Transverse colon (tissue), 4 donors: ENCODE results near the gene SPOCK2. TPM values are rescaled to one million over a fixed set of nuclear protein-coding genes. Genes with fewer than 3 reads are reported as not detected.

Experiments
- DNase-seq: peaks from one replicate; pipeline ENCODE4 v3.0.0-alpha.2; 2019
- H3K27ac ChIP-seq, 4 donors: fragments of 200-600 bp; sonication (generic); 2 replicates each; pipeline ENCODE4 v1.5.1; 2016 to 2018; ENCODE audit warnings: inconsistent platforms in 4 of 4
- H3K27me3 ChIP-seq: fragments of 200-600 bp; sonication (generic); 2 replicates; pipeline ENCODE4 v1.5.1; 2017; ENCODE audit warnings: inconsistent platforms
- H3K36me3 ChIP-seq, 4 donors: fragments of 200-600 bp; sonication (generic); 2 replicates each; pipeline ENCODE4 v1.5.1; 2017 to 2019; ENCODE audit warnings: inconsistent platforms in 4 of 4
- H3K4me1 ChIP-seq, 4 donors: fragments of 200-600 bp; sonication (generic); 2 replicates each; pipeline ENCODE4 v1.5.1; 2017 to 2020; ENCODE audit warnings: inconsistent platforms in 4 of 4
- H3K4me3 ChIP-seq, 4 donors: fragments of 200-600 bp; sonication (generic); 1 replicate in 1 of 4; 2 replicates in 3 of 4; pipeline versions ENCODE4 v1.5.1 to v1.6.1; 2017 to 2019; ENCODE audit warnings: inconsistent platforms in 4 of 4
- H3K9me3 ChIP-seq, 2 donors: fragments of 200-600 bp; sonication (generic); 2 replicates each; pipeline ENCODE4 v1.5.1; 2017 to 2019; ENCODE audit warnings: inconsistent platforms in 2 of 2
- CTCF ChIP-seq, 5 experiments: fragments of 200-600 bp in 3 of 5; fragments of 450-650 bp in 2 of 5; sonication (generic) in 3 of 5; IDR thresholded peaks; 1 replicate in 2 of 5; 2 replicates in 3 of 5; pipeline ENCODE4 v1.5.1; 2016 to 2017; ENCODE audit warnings: antibody characterized with exemption in 5 of 5, inconsistent platforms in 3 of 5, mild to moderate bottlenecking in 2 of 5, moderate library complexity in 1 of 5
- EP300 ChIP-seq: sonication (generic); formaldehyde crosslinking; IDR thresholded peaks from one replicate; pipeline ENCODE4 v1.6.1; 2017; ENCODE audit warnings: antibody characterized with exemption, low read depth
- POLR2A ChIP-seq: fragments of 450-650 bp; IDR thresholded peaks from one replicate; pipeline ENCODE4 v1.6.1; 2016; ENCODE audit warnings: antibody characterized with exemption, mild to moderate bottlenecking, moderate library complexity
- POLR2AphosphoS5 ChIP-seq, 3 donors: sonication (generic); formaldehyde crosslinking; IDR thresholded peaks; one replicate each; pipeline ENCODE4 v1.6.1; 2016; ENCODE audit warnings: antibody characterized with exemption in 3 of 3
- WGBS, 2 donors: methylation state at CpG; one replicate each; pipeline ENCODE4 v1.1.5; 2018; ENCODE audit warnings: low coverage in 1 of 2; 5-methylcytosine and 5-hydroxymethylcytosine counted together
- in situ Hi-C, 4 donors: fragments of 200-750 bp; cut with MboI; loops; one replicate each; pipeline versions ENCODE4 v1.15.0 to v1.15.1; 2017; ENCODE audit warnings: low sequenced_read_pairs in 3 of 4, low pct_ligation_motif_present in 1 of 4, low pct_unique_long_range_greater_than_20kb in 1 of 4
- intact Hi-C: fragments of 100-400 bp; cut with DNase I; formaldehyde crosslinking; loops from one replicate; pipeline ENCODE4 v1.15.1; 2023; ENCODE audit warnings: low total_unique reads
- total RNA-seq, 4 donors: library from RNA; depleted of rRNA; stranded (reverse); fragments of >200 nt; gene quantifications; one replicate each; pipeline ENCODE4 v1.1.0, GENCODE V29; 2016

The SPOCK2 gene
- total RNA-seq, 4 donors from 2014 or later = 6.0 to 24.7 (median 9.3) TPM

GRCh38 chr10:72024596-72024995, 63.8 kb downstream of the SPOCK2 start:
- in situ Hi-C loops = no loop called here
- 81 to 87% methylated on average over 3 to 4 of the region's 4 CpGs for WGBS, 2 donors
- H3K9me3 ChIP-seq = no peaks in the 10 kb centered on the region
- DNase-seq = no peak
- no peaks in the 10 kb centered on the region for H3K36me3 ChIP-seq
- intact Hi-C loops = no loop called here
- no peak overlapping the region for H3K27ac ChIP-seq
- H3K4me3 ChIP-seq = no peak overlapping the region
- H3K27me3 ChIP-seq = no peaks in the 10 kb centered on the region
- TF ChIP-seq POLR2A (no peak), POLR2AphosphoS5 (IDR thresholded peaks at IDR 0.05) (no peak), EP300 (no peak), CTCF (IDR thresholded peaks at IDR 0.05) (no peak)
- H3K4me1 ChIP-seq = peaks cover 3 to 47% (median 15%) of the 10 kb centered on the region in 4 donors

- 81 to 85% methylated on average over 6 of the region's 6 CpGs for WGBS, 2 donors
- in situ Hi-C loops = no loop called here
Measured at GRCh38 chr10:72022228-72022627, 66.1 kb downstream of the SPOCK2 start.

GRCh38 chr10:72020914-72021809, 67.2 kb downstream of the SPOCK2 start:
- H3K27ac ChIP-seq = no peak overlapping the region
- H3K4me3 ChIP-seq = no peak overlapping the region
- peaks cover 0 to 34% (median 16%) of the 10 kb centered on the region in 4 donors for H3K4me1 ChIP-seq
- no peaks in the 10 kb centered on the region for H3K27me3 ChIP-seq
- no peak for DNase-seq
- no peaks in the 10 kb centered on the region for H3K36me3 ChIP-seq
- in situ Hi-C loops (no loop called here), intact Hi-C loops (no loop called here)
- TF ChIP-seq EP300 (no peak), POLR2AphosphoS5 (IDR thresholded peaks at IDR 0.05) (no peak), POLR2A (no peak), CTCF (IDR thresholded peaks at IDR 0.05) (no peak)
- 51 to 69% methylated on average over 7 to 9 of the region's 9 CpGs for WGBS, 2 donors
- no peaks in the 10 kb centered on the region for H3K9me3 ChIP-seq

More at GRCh38 chr10:72022228-72022627, 66.1 kb downstream of the SPOCK2 start:
- H3K9me3 ChIP-seq = no peaks in the 10 kb centered on the region
- intact Hi-C loops = no loop called here
- H3K4me3 ChIP-seq = no peak overlapping the region
- no peak for DNase-seq
- no peaks in the 10 kb centered on the region for H3K36me3 ChIP-seq
- peaks cover 3 to 34% (median 15%) of the 10 kb centered on the region in 4 donors for H3K4me1 ChIP-seq
- no peaks in the 10 kb centered on the region for H3K27me3 ChIP-seq
- TF ChIP-seq POLR2AphosphoS5 (IDR thresholded peaks at IDR 0.05) = no peak
- TF ChIP-seq EP300 = no peak
- no peak for TF ChIP-seq CTCF (IDR thresholded peaks at IDR 0.05)
- no peak for TF ChIP-seq POLR2A
- no peak overlapping the region for H3K27ac ChIP-seq

- WGBS, 2 donors = 87 to 100% methylated on average over 4 to 11 of the region's 11 CpGs
- TF ChIP-seq CTCF (IDR thresholded peaks at IDR 0.05) (no peak), POLR2AphosphoS5 (IDR thresholded peaks at IDR 0.05) (no peak), POLR2A (no peak), EP300 (no peak)
- in situ Hi-C loops (no loop called here), intact Hi-C loops (no loop called here)
- DNase-seq = no peak
- H3K27ac ChIP-seq = no peak overlapping the region
- H3K9me3 ChIP-seq = no peaks in the 10 kb centered on the region
- no peaks in the 10 kb centered on the region for H3K36me3 ChIP-seq
- peaks cover 0 to 37% (median 17%) of the 10 kb centered on the region in 4 donors for H3K4me1 ChIP-seq
- H3K27me3 ChIP-seq = no peaks in the 10 kb centered on the region
- H3K4me3 ChIP-seq = no peak overlapping the region
Measured at GRCh38 chr10:72019085-72019876, 69.1 kb downstream of the SPOCK2 start.
